IMR-90 (cell line): Measurements from ENCODE around the gene PILRA. TPM values are rescaled to one million over a fixed set of nuclear protein-coding genes. Genes with fewer than 3 reads are reported as not detected.

Experiments used
- ATAC-seq: fragments of 200-7000 bp; cut with Tn5 transposase; 2 replicates; pipeline ENCODE4 v1.9.1; 2020; ENCODE audit warnings: low read depth, mild to moderate bottlenecking, moderate library complexity
- BruUV-seq: library from RNA; stranded (reverse); fragments of 400-500 nt; replicated peaks from 2 replicates; lab custom pipeline; 2021; lab: Mats Ljungman, UMichigan
- CTCF ChIA-PET: fragments of 300-600 bp; formaldehyde crosslinking; extraction: SDS; loops from one replicate; lab custom pipeline; 2021; ENCODE audit warnings: antibody characterized with exemption; lab: Yijun Ruan, JAX
- POLR2A ChIA-PET: fragments of 300-600 bp; sonication (Branson Sonifier 250); formaldehyde crosslinking; loops from one replicate; lab custom pipeline; 2022; ENCODE audit warnings: antibody characterized with exemption; ENCODE audit not compliant: unreplicated experiment; lab: Charles Lee
- DNase-seq: peaks from one replicate; pipeline ENCODE4 v3.0.0; 2013
- H2AFZ ChIP-seq: replicated peaks from 2 replicates; pipeline ENCODE3; 2013; ENCODE audit warnings: low read length, mild to moderate bottlenecking; ENCODE audit not compliant: poor library complexity
- H2AK5ac ChIP-seq: 2 replicates; pipeline ENCODE4 v1.6.1; 2013; ENCODE audit warnings: low read depth, low read length, inconsistent platforms
- H2AK9ac ChIP-seq: replicated peaks from 2 replicates; pipeline ENCODE3; 2013; ENCODE audit warnings: mild to moderate bottlenecking, low read depth, low read length, moderate library complexity; ENCODE audit not compliant: poor library complexity
- H2BK120ac ChIP-seq: 2 replicates; pipeline ENCODE4 v1.6.1; 2013; ENCODE audit warnings: low read depth, low read length, inconsistent platforms
- H2BK15ac ChIP-seq: 3 replicates; pipeline ENCODE4 v1.6.1; 2013; ENCODE audit warnings: low read depth, low read length, inconsistent platforms
- H2BK20ac ChIP-seq: 2 replicates; pipeline ENCODE4 v1.6.1; 2013; ENCODE audit warnings: low read depth, mild to moderate bottlenecking, inconsistent platforms, low read length, moderate library complexity
- H2BK5ac ChIP-seq: 2 replicates; pipeline ENCODE4 v1.6.1; 2013; ENCODE audit warnings: mild to moderate bottlenecking, low read depth, low read length, inconsistent platforms; ENCODE audit not compliant: poor library complexity, severe bottlenecking
- H3K14ac ChIP-seq: replicated peaks from 2 replicates; pipeline ENCODE4 v1.6.1; 2013; ENCODE audit warnings: low read depth, low read length, inconsistent platforms
- H3K18ac ChIP-seq: 2 replicates; pipeline ENCODE4 v1.6.1; 2013; ENCODE audit warnings: low read depth, low read length, control low read depth
- H3K23ac ChIP-seq: 2 replicates; pipeline ENCODE4 v1.6.1; 2013; ENCODE audit warnings: low read depth, low read length, inconsistent platforms
- H3K27ac ChIP-seq: 2 replicates; pipeline ENCODE4 v1.5.1; 2013; ENCODE audit warnings: mild to moderate bottlenecking, control low read depth, low read length; ENCODE audit not compliant: insufficient read depth
- H3K27me3 ChIP-seq: 2 replicates; pipeline ENCODE4 v1.6.1; 2013; ENCODE audit warnings: low read length; ENCODE audit not compliant: control insufficient read depth, insufficient read depth
- H3K36me3 ChIP-seq: 2 replicates; pipeline ENCODE4 v1.6.1; 2013; ENCODE audit warnings: low read length, mixed read lengths; ENCODE audit not compliant: control insufficient read depth, insufficient read depth
- H3K4ac ChIP-seq: 2 replicates; pipeline ENCODE4 v1.6.1; 2013; ENCODE audit warnings: low read depth, low read length, inconsistent platforms
- H3K4me1 ChIP-seq: 2 replicates; pipeline ENCODE4 v1.6.1; 2013; ENCODE audit warnings: low read length, mixed read lengths; ENCODE audit not compliant: control insufficient read depth, insufficient read depth
- H3K4me2 ChIP-seq: 2 replicates; pipeline ENCODE4 v1.6.1; 2013; ENCODE audit warnings: low read depth, mild to moderate bottlenecking, control low read depth, low read length, moderate library complexity
- H3K4me3 ChIP-seq: 2 replicates; pipeline ENCODE4 v1.5.1; 2013; ENCODE audit warnings: low read depth, mild to moderate bottlenecking, control low read depth, low read length, moderate library complexity; ENCODE audit not compliant: insufficient read depth
- H3K56ac ChIP-seq: 2 replicates; pipeline ENCODE4 v1.6.1; 2013; ENCODE audit warnings: low read length, inconsistent platforms; ENCODE audit not compliant: insufficient read depth; ENCODE audit errors: extremely low read depth
- H3K79me1 ChIP-seq, 2 experiments: 2 replicates each; pipeline ENCODE4 v1.6.1; 2013; ENCODE audit warnings: low read length in 2 of 2, inconsistent platforms in 1 of 2, low read depth in 1 of 2
- H3K9ac ChIP-seq: 2 replicates; pipeline ENCODE4 v1.6.1; 2013; ENCODE audit warnings: low read depth, low read length, control low read depth
- H3K9me1 ChIP-seq: 2 replicates; pipeline ENCODE4 v1.6.1; 2013; ENCODE audit warnings: low read length, inconsistent platforms; ENCODE audit not compliant: insufficient read depth
- H3K9me3 ChIP-seq: 2 replicates; pipeline ENCODE4 v1.6.1; 2013; ENCODE audit warnings: low read length; ENCODE audit not compliant: control insufficient read depth, insufficient read depth
- H4K20me1 ChIP-seq: 2 replicates; pipeline ENCODE4 v1.6.1; 2013; ENCODE audit warnings: low read length, inconsistent platforms; ENCODE audit not compliant: insufficient read depth
- H4K5ac ChIP-seq: 2 replicates; pipeline ENCODE4 v1.6.1; 2013; ENCODE audit warnings: mild to moderate bottlenecking, low read depth, low read length, control low read depth
- H4K8ac ChIP-seq, 2 experiments: 2 replicates each; pipeline ENCODE4 v1.6.1; 2013; ENCODE audit warnings: low read depth in 2 of 2, low read length in 2 of 2, control low read depth in 1 of 2, inconsistent platforms in 1 of 2
- H4K91ac ChIP-seq: 2 replicates; pipeline ENCODE4 v1.6.1; 2013; ENCODE audit warnings: low read depth, low read length, inconsistent platforms; ENCODE audit not compliant: insufficient read depth
- BHLHE40 ChIP-seq: fragments of 150-350 bp; IDR thresholded peaks from 2 replicates; pipeline ENCODE4 v1.6.1; 2016; ENCODE audit warnings: mild to moderate bottlenecking, low read depth, low read length
- CEBPB ChIP-seq: IDR thresholded peaks from 2 replicates; pipeline ENCODE4 v1.6.1; 2012; ENCODE audit warnings: low read depth, low read length, improper control_type of control experiment
- CHD1 ChIP-seq: IDR thresholded peaks from 2 replicates; pipeline ENCODE4 v1.6.1; 2012; ENCODE audit warnings: low read depth, low read length, improper control_type of control experiment
- CTCF ChIP-seq: conservative IDR thresholded peaks from 2 replicates; pipeline ENCODE4 v1.5.1; 2012; ENCODE audit warnings: mild to moderate bottlenecking, low read depth, low read length, improper control_type of control experiment
- FOS ChIP-seq: fragments of 150-350 bp; IDR thresholded peaks from 2 replicates; pipeline ENCODE4 v1.6.1; 2016; ENCODE audit warnings: low read depth, low read length
- WGBS, 2 experiments: methylation state at CpG; one replicate each; pipeline versions ENCODE4 v1.1.5 to v1.1.7; 2013; ENCODE audit warnings: missing lambda C conversion rate in 2 of 2; ENCODE audit not compliant: insufficient read length in 1 of 2; ENCODE audit errors: extremely low coverage in 2 of 2; 5-methylcytosine and 5-hydroxymethylcytosine counted together
- dilution Hi-C: fragments of 300-500 bp; cut with HindIII; formaldehyde crosslinking; loops from one replicate; pipeline ENCODE4 v1.14.3; 2018; ENCODE audit warnings: low sequenced_read_pairs; ENCODE audit not compliant: unreplicated experiment
- in situ Hi-C: fragments of 300-500 bp; cut with MboI; formaldehyde crosslinking; loops from 3 replicates; pipeline ENCODE4 v1.14.3; 2019; ENCODE audit warnings: low sequenced_read_pairs, inconsistent platforms, mixed read lengths
- intact Hi-C: fragments of 100-400 bp; cut with micrococcal nuclease; formaldehyde crosslinking; loops from 2 replicates; pipeline ENCODE4 v1.10.0; 2022
- polyA plus RNA-seq, 3 experiments: library from polyadenylated mRNA; depleted of rRNA; stranded (reverse); fragments of >200 nt; gene quantifications; 2 replicates each; pipeline ENCODE4 v1.2.3, GENCODE V29; 2012; ENCODE audit warnings: low replicate concordance in 1 of 3
- total RNA-seq: library from RNA; depleted of rRNA; stranded (reverse); fragments of >200 nt; gene quantifications from 2 replicates; pipeline ENCODE4 v1.2.3, GENCODE V29; 2012

Gene PILRA
- total and polyA plus RNA-seq, 2 of the 4 experiments (the other 2 are of a cell fraction) = 0.56 TPM; not detected in 1

- H4K8ac ChIP-seq = no peak overlapping the region
- CTCF ChIA-PET = interaction anchor here (0.7 kb wide), 1 partner anchor 8 kb away, joined by 4 read pairs; no protein-coding TSS in a partner anchor
- no peak overlapping the region for H2AFZ ChIP-seq
- no peak overlapping the region for H4K5ac ChIP-seq
- no peak overlapping the region for H3K9ac ChIP-seq
- no peak overlapping the region for H3K4me3 ChIP-seq
- no peak overlapping the region for H3K4me2 ChIP-seq
- TF ChIP-seq FOS (no peak), CEBPB (peak; percentile 67), CHD1 (no peak), CTCF (no peak), BHLHE40 (no peak)
- H3K4me1 ChIP-seq = peaks cover under 1% of the 10 kb centered on the region; the same call in 1 of the 2 replicates
- no peak overlapping the region for H3K56ac ChIP-seq
- POLR2A ChIA-PET = no interaction called here
- H4K20me1 ChIP-seq = no peaks in the 10 kb centered on the region
- no peak overlapping the region for H2AK5ac ChIP-seq
- intact Hi-C loops (no loop called here), dilution Hi-C loops (no loop called here), in situ Hi-C loops (no loop called here)
- no peak overlapping the region for H2BK15ac ChIP-seq
- H2BK5ac ChIP-seq = no peak overlapping the region
- H3K27me3 ChIP-seq = no peaks in the 10 kb centered on the region; the same call in none of the 2 replicates
- ATAC-seq (no peak), DNase-seq (no peak)
- H3K23ac ChIP-seq = no peak overlapping the region
- H3K4ac ChIP-seq = no peak overlapping the region
- H3K79me1 ChIP-seq = no peaks in the 10 kb centered on the region
- no CpG with 5 or more reads among the region's 4 CpGs for WGBS, 2 experiments
- H3K27ac ChIP-seq = no peak overlapping the region
- H2BK120ac ChIP-seq = no peak overlapping the region
- BruUV-seq = no TSS peak
- H3K18ac ChIP-seq = no peak overlapping the region
- H2BK20ac ChIP-seq = no peak overlapping the region
- H3K36me3 ChIP-seq = no peaks in the 10 kb centered on the region
- H4K91ac ChIP-seq = no peak overlapping the region
- no peak overlapping the region for H3K14ac ChIP-seq
- H3K9me1 ChIP-seq = no peaks in the 10 kb centered on the region
- H3K9me3 ChIP-seq = no peaks in the 10 kb centered on the region
- H2AK9ac ChIP-seq = no peak overlapping the region
Observed at GRCh38 chr7:100378114-100378755, 4.9 kb downstream of the PILRA start.
